Measurements from ENCODE around the gene VWA7. TPM values are rescaled to one million over a fixed set of nuclear protein-coding genes. Genes with fewer than 3 reads are reported as not detected.

VWA7 gene
- total RNA-seq, 1 donor from 2014 or later, result 0.54 TPM

- Histone ChIP-seq H3K9ac (ENCODE audit: low read length) (peak within 1 kb of the TSS; percentile 73), H3K4me2 (ENCODE audit: low read length) (peak within 1 kb of the TSS; percentile 92), H3K79me2 (ENCODE audit: insufficient read depth, low read length) (peaks cover 19% of the 10 kb centered on the region), H3K27ac (ENCODE audit: low read depth, low read length) (peak within 1 kb of the TSS; percentile 87), H3K36me3 (ENCODE audit: insufficient read depth, low read length) (no peaks in the 10 kb centered on the region), H2AFZ (ENCODE audit: low read depth, low read length) (peak within 1 kb of the TSS; percentile 68), H3K9me3 (ENCODE audit: insufficient read depth, low read depth, low read length) (no peaks in the 10 kb centered on the region), H3K4me1 (ENCODE audit: insufficient read depth, low read length) (peaks cover 9% of the 10 kb centered on the region), H3K4me3 (ENCODE audit: insufficient read depth, low read depth, low read length) (peak within 1 kb of the TSS; percentile 72), H3K27me3 (ENCODE audit: insufficient read depth, low read length) (no peaks in the 10 kb centered on the region), H4K20me1 (ENCODE audit: insufficient read depth, low read length) (peaks cover 16% of the 10 kb centered on the region)
- H3K4me1 Mint-ChIP-seq (ENCODE audit: low read depth, unreplicated experiment), result peaks cover 11% of the 10 kb centered on the region
- peaks cover 2% of the 10 kb centered on the region for H3K9me3 Mint-ChIP-seq (ENCODE audit: unreplicated experiment)
- peak; percentile 91 for DNase-seq (ENCODE audit: low read depth)
- H3K27me3 Mint-ChIP-seq (ENCODE audit: low read depth, unreplicated experiment), result no peaks in the 10 kb centered on the region
- TF ChIP-seq EZH2 (IDR thresholded peaks at IDR 0.05; ENCODE audit: insufficient read depth, low read length) (no peak), CTCF (IDR thresholded peaks at IDR 0.05; ENCODE audit: insufficient read depth, low read depth, low read length) (no peak)
- peak within 1 kb of the TSS; percentile 99 for H3K27ac Mint-ChIP-seq (ENCODE audit: unreplicated experiment)
- peaks cover 3% of the 10 kb centered on the region for H3K36me3 Mint-ChIP-seq (ENCODE audit: low read depth, unreplicated experiment)
- peak within 1 kb of the TSS; percentile 86 for H3K4me3 Mint-ChIP-seq (ENCODE audit: unreplicated experiment)
- FAIRE-seq, result no peak
These were observed 38.1 kb upstream of the VWA7 start, which contains the start of the genes HSPA1A and HSPA1L for GRCh38 chr6:31815025-31815838. HSPA1A (plus strand) TSS chr6:31815543; CDS start chr6:31815757, 214 bp downstream. HSPA1L (minus strand) TSS chr6:31815283; CDS start chr6:31811972, 3,311 bp downstream.

GRCh38 chr6:31814677-31815024 lies 37.5 kb upstream of the VWA7 start:
- peak overlapping the region; percentile 87 for H3K27ac ChIP-seq (ENCODE audit: low read depth, low read length)

More at GRCh38 chr6:31814677-31815024, 37.5 kb upstream of the VWA7 start:
- Mint-ChIP-seq H3K27ac (ENCODE audit: unreplicated experiment) (peak overlapping the region; percentile 99), H3K27me3 (ENCODE audit: low read depth, unreplicated experiment) (no peaks in the 10 kb centered on the region), H3K9me3 (ENCODE audit: unreplicated experiment) (peaks cover 2% of the 10 kb centered on the region), H3K36me3 (ENCODE audit: low read depth, unreplicated experiment) (peaks cover 4% of the 10 kb centered on the region), H3K4me3 (ENCODE audit: unreplicated experiment) (peak overlapping the region; percentile 86), H3K4me1 (ENCODE audit: low read depth, unreplicated experiment) (peaks cover 11% of the 10 kb centered on the region)
- peak overlapping the region; percentile 73 for H3K9ac ChIP-seq (ENCODE audit: low read length)
- H4K20me1 ChIP-seq (ENCODE audit: insufficient read depth, low read length), result peaks cover 16% of the 10 kb centered on the region
- H3K9me3 ChIP-seq (ENCODE audit: insufficient read depth, low read depth, low read length), result no peaks in the 10 kb centered on the region
- peaks cover 9% of the 10 kb centered on the region for H3K4me1 ChIP-seq (ENCODE audit: insufficient read depth, low read length)
- H3K79me2 ChIP-seq (ENCODE audit: insufficient read depth, low read length), result peaks cover 19% of the 10 kb centered on the region
- H3K4me3 ChIP-seq (ENCODE audit: insufficient read depth, low read depth, low read length), result peak overlapping the region; percentile 72
- H2AFZ ChIP-seq (ENCODE audit: low read depth, low read length), result peak overlapping the region; percentile 68
- no peaks in the 10 kb centered on the region for H3K36me3 ChIP-seq (ENCODE audit: insufficient read depth, low read length)
- no peaks in the 10 kb centered on the region for H3K27me3 ChIP-seq (ENCODE audit: insufficient read depth, low read length)
- TF ChIP-seq CTCF (IDR thresholded peaks at IDR 0.05; ENCODE audit: insufficient read depth, low read depth, low read length) (no peak), EZH2 (IDR thresholded peaks at IDR 0.05; ENCODE audit: insufficient read depth, low read length) (no peak)
- FAIRE-seq (no peak), DNase-seq (ENCODE audit: low read depth) (peak; percentile 98)
- H3K4me2 ChIP-seq (ENCODE audit: low read length), result peak overlapping the region; percentile 92
